H9 (cell line): ENCODE results near the gene MEGF9. TPM values are rescaled to one million over a fixed set of nuclear protein-coding genes. Genes with fewer than 3 reads are reported as not detected.

ENCODE experiments used
- DNase-seq: peaks from one replicate; pipeline ENCODE4 v3.0.0-alpha.2; 2017
- H2AFZ ChIP-seq: one replicate; pipeline ENCODE4 v1.6.1; 2013; ENCODE audit warnings: mild to moderate bottlenecking, low read length, control low read depth, moderate library complexity
- H2AK5ac ChIP-seq: 2 replicates; pipeline ENCODE4 v1.6.1; 2013; ENCODE audit warnings: low read length, control low read depth, mixed read lengths; ENCODE audit not compliant: insufficient read length
- H2BK120ac ChIP-seq: one replicate; pipeline ENCODE4 v1.6.1; 2013; ENCODE audit warnings: low read depth, mild to moderate bottlenecking, low read length, control low read depth, inconsistent platforms; ENCODE audit not compliant: poor library complexity, severe bottlenecking
- H2BK12ac ChIP-seq: 2 replicates; pipeline ENCODE4 v1.6.1; 2013; ENCODE audit warnings: low read length, control low read depth, mixed read lengths, low read depth; ENCODE audit not compliant: insufficient read length
- H2BK15ac ChIP-seq: 2 replicates; pipeline ENCODE4 v1.6.1; 2013; ENCODE audit warnings: low read depth, low read length, control low read depth
- H2BK20ac ChIP-seq: one replicate; pipeline ENCODE4 v1.6.1; 2013; ENCODE audit warnings: low read depth, mild to moderate bottlenecking, low read length, control low read depth, inconsistent platforms; ENCODE audit not compliant: poor library complexity, severe bottlenecking
- H2BK5ac ChIP-seq: 2 replicates; pipeline ENCODE4 v1.6.1; 2013; ENCODE audit warnings: low read length, control low read depth, mixed read lengths; ENCODE audit not compliant: insufficient read length
- H3K14ac ChIP-seq: 2 replicates; pipeline ENCODE4 v1.6.1; 2013; ENCODE audit warnings: low read length, control low read depth; ENCODE audit not compliant: insufficient read depth
- H3K18ac ChIP-seq: 2 replicates; pipeline ENCODE4 v1.6.1; 2013; ENCODE audit warnings: low read depth, mild to moderate bottlenecking, mixed read lengths, low read length, control low read depth; ENCODE audit not compliant: insufficient read length
- H3K23ac ChIP-seq: 2 replicates; pipeline ENCODE4 v1.6.1; 2013; ENCODE audit warnings: low read length, control low read depth, mixed read lengths, low read depth; ENCODE audit not compliant: insufficient read length
- H3K23me2 ChIP-seq: 2 replicates; pipeline ENCODE4 v1.6.1; 2013; ENCODE audit warnings: low read depth, mild to moderate bottlenecking, mixed read lengths, low read length, control low read depth; ENCODE audit not compliant: insufficient read length, poor library complexity, severe bottlenecking
- H3K27ac ChIP-seq: 2 replicates; pipeline ENCODE4 v1.5.1; 2013; ENCODE audit warnings: low read length, control low read depth, mixed read lengths, low read depth; ENCODE audit not compliant: insufficient read length
- H3K27me3 ChIP-seq: 2 replicates; pipeline ENCODE4 v1.6.1; 2013; ENCODE audit warnings: low read length, control low read depth, inconsistent platforms; ENCODE audit not compliant: insufficient read depth
- H3K4ac ChIP-seq: 2 replicates; pipeline ENCODE4 v1.6.1; 2013; ENCODE audit warnings: low read depth, mild to moderate bottlenecking, control low read depth, inconsistent platforms, low read length, moderate library complexity
- H3K4me1 ChIP-seq: 2 replicates; pipeline ENCODE4 v1.6.1; 2013; ENCODE audit warnings: low read length, control low read depth, inconsistent platforms; ENCODE audit not compliant: insufficient read depth
- H3K4me2 ChIP-seq: 2 replicates; pipeline ENCODE4 v1.6.1; 2013; ENCODE audit warnings: low read length, control low read depth, mixed read lengths; ENCODE audit not compliant: insufficient read length, insufficient read depth
- H3K56ac ChIP-seq: 2 replicates; pipeline ENCODE4 v1.6.1; 2013; ENCODE audit warnings: low read depth, mild to moderate bottlenecking, mixed read lengths, low read length, control low read depth; ENCODE audit not compliant: insufficient read length
- H3K79me1 ChIP-seq: 2 replicates; pipeline ENCODE4 v1.6.1; 2013; ENCODE audit warnings: low read depth, mild to moderate bottlenecking, moderate library complexity, low read length, control low read depth, inconsistent platforms; ENCODE audit not compliant: insufficient read depth, poor library complexity, severe bottlenecking
- H3K79me2 ChIP-seq: 2 replicates; pipeline ENCODE4 v1.6.1; 2013; ENCODE audit warnings: low read length, control low read depth, inconsistent platforms; ENCODE audit not compliant: insufficient read depth
- H3K9ac ChIP-seq: 2 replicates; pipeline ENCODE4 v1.6.1; 2013; ENCODE audit warnings: low read length, control low read depth, mixed read lengths; ENCODE audit not compliant: insufficient read length; ENCODE audit errors: extremely low read depth
- H3K9me3 ChIP-seq: one replicate; pipeline ENCODE4 v1.6.1; 2013; ENCODE audit warnings: low read depth, low read length, inconsistent platforms; ENCODE audit not compliant: control insufficient read depth
- H3T11ph ChIP-seq: one replicate; pipeline ENCODE4 v1.6.1; 2013; ENCODE audit warnings: mild to moderate bottlenecking, low read length, control low read depth, inconsistent platforms
- H4K20me1 ChIP-seq: one replicate; pipeline ENCODE4 v1.6.1; 2013; ENCODE audit not compliant: control insufficient read depth, insufficient read length, insufficient read depth
- H4K5ac ChIP-seq: 2 replicates; pipeline ENCODE4 v1.6.1; 2013; ENCODE audit warnings: low read depth, mild to moderate bottlenecking, mixed read lengths, low read length, control low read depth; ENCODE audit not compliant: insufficient read length
- H4K8ac ChIP-seq: replicated peaks from 2 replicates; pipeline ENCODE4 v1.6.1; 2013; ENCODE audit warnings: low read length, control low read depth, mixed read lengths, low read depth; ENCODE audit not compliant: insufficient read length
- H4K91ac ChIP-seq: 2 replicates; pipeline ENCODE4 v1.6.1; 2013; ENCODE audit warnings: low read depth, mild to moderate bottlenecking, moderate library complexity, mixed read lengths, low read length, control low read depth; ENCODE audit not compliant: insufficient read length
- H3K27ac Mint-ChIP-seq, 3 experiments: 2 replicates in 2 of 3; 3 replicates in 1 of 3; pipeline ENCODE4 v1.8.0; 2020 to 2021; ENCODE audit warnings: mixed read lengths in 3 of 3, mild to moderate bottlenecking in 1 of 3, moderate library complexity in 1 of 3
- H3K27me3 Mint-ChIP-seq: 2 replicates; pipeline ENCODE4 v1.8.0; 2021; ENCODE audit warnings: low read depth, mild to moderate bottlenecking, moderate library complexity, mixed read lengths
- H3K36me3 Mint-ChIP-seq, 3 experiments: 2 replicates in 2 of 3; 3 replicates in 1 of 3; pipeline ENCODE4 v1.8.0; 2020 to 2021; ENCODE audit warnings: low read depth in 3 of 3, mixed read lengths in 3 of 3; ENCODE audit not compliant: insufficient read depth in 1 of 3
- H3K4me1 Mint-ChIP-seq, 2 experiments: 2 replicates each; pipeline ENCODE4 v1.8.0; 2020; ENCODE audit warnings: mixed read lengths in 2 of 2
- H3K4me3 Mint-ChIP-seq, 2 experiments: 2 replicates in 1 of 2; 3 replicates in 1 of 2; pipeline ENCODE4 v1.8.0; 2020 to 2021; ENCODE audit warnings: mild to moderate bottlenecking in 2 of 2, mixed read lengths in 2 of 2, moderate library complexity in 1 of 2
- H3K9me3 Mint-ChIP-seq, 2 experiments: 2 replicates in 1 of 2; 3 replicates in 1 of 2; pipeline ENCODE4 v1.8.0; 2020; ENCODE audit warnings: mild to moderate bottlenecking in 2 of 2, mixed read lengths in 2 of 2, moderate library complexity in 1 of 2
- CTCF ChIP-seq: fragments of 200-600 bp; sonication (generic); conservative IDR thresholded peaks from 3 replicates; pipeline ENCODE4 v1.8.0; 2021; ENCODE audit warnings: antibody characterized with exemption, mild to moderate bottlenecking
- WGBS: extraction: QIAGEN DNeasy Blood & Tissue Kit; methylation state at CpG from one replicate; pipeline ENCODE4 v1.1.7; 2013; ENCODE audit warnings: missing lambda C conversion rate, low lambda C conversion rate, mixed read lengths; ENCODE audit not compliant: insufficient read length; ENCODE audit errors: extremely low coverage; 5-methylcytosine and 5-hydroxymethylcytosine counted together
- total RNA-seq: library from RNA; stranded (reverse); gene quantifications from 2 replicates; pipeline ENCODE4 v1.2.1, GENCODE V29; 2021

The MEGF9 gene
- total RNA-seq, 1 experiment from 2014 or later = 0.94 TPM

DNA sequence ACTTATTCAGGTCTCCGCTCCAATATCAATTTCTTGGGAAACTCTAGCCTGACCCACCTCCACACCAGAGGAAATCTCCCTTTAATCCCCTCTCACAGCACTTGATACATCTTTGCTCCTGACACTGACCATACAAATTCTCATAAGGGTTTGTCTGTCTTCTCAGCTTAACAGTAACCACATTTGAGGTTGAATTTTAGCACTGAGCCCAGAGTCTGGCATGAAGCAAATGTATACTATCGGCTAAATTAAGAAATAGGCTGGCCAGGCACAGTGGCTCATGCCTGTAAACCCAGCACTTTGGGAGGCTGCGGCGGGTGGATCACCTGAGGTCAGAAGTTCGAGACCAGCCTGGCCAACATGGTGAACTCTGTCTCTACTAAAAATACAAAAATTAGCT, 144.0 kb downstream of the MEGF9 start:
- Mint-ChIP-seq H3K27ac (no peak overlapping the region), H3K36me3 (peaks cover 26 to 65% (median 57%) of the 10 kb centered on the region in 3 experiments; a peak in 6 of 7 replicates), H3K4me1 (no peaks in the 10 kb centered on the region), H3K9me3 (no peaks in the 10 kb centered on the region), H3K4me3 (no peak overlapping the region), H3K27me3 (no peaks in the 10 kb centered on the region)
- no peak overlapping the region for H2BK15ac ChIP-seq
- no CpG with 5 or more reads among the region's 5 CpGs for WGBS
- no peak for DNase-seq
- H3K79me1 ChIP-seq = peaks cover 9% of the 10 kb centered on the region
- no peaks in the 10 kb centered on the region for H4K20me1 ChIP-seq
- H3K9me3 ChIP-seq = no peaks in the 10 kb centered on the region
- no peak overlapping the region for H3K56ac ChIP-seq
- peaks cover 12% of the 10 kb centered on the region; the same call in 1 of the 2 replicates for H3K79me2 ChIP-seq
- H2AFZ ChIP-seq = no peak overlapping the region
- no peak overlapping the region for H4K91ac ChIP-seq
- H3K27me3 ChIP-seq = no peaks in the 10 kb centered on the region
- H3K23me2 ChIP-seq = no peaks in the 10 kb centered on the region
- H4K5ac ChIP-seq = no peak overlapping the region
- TF ChIP-seq CTCF = no peak
- H2BK20ac ChIP-seq = no peak overlapping the region
- no peak overlapping the region for H2BK120ac ChIP-seq
- no peak overlapping the region for H3K9ac ChIP-seq
- no peak overlapping the region for H2AK5ac ChIP-seq
- no peak overlapping the region for H2BK12ac ChIP-seq
- H3K4me2 ChIP-seq = no peak overlapping the region
- no peak overlapping the region for H3K14ac ChIP-seq
- H3T11ph ChIP-seq = no peak overlapping the region
- no peak overlapping the region for H3K27ac ChIP-seq
- H2BK5ac ChIP-seq = no peak overlapping the region
- H3K18ac ChIP-seq = no peak overlapping the region
- H3K4me1 ChIP-seq = no peaks in the 10 kb centered on the region
- H4K8ac ChIP-seq = no peak overlapping the region
- no peak overlapping the region for H3K4ac ChIP-seq
- no peak overlapping the region for H3K23ac ChIP-seq
